ENCODE data around the gene ALDH1L2. TPM values are rescaled to one million over a fixed set of nuclear protein-coding genes. Genes with fewer than 3 reads are reported as not detected.
A peak's percentile ranks its signal among the peaks of the same experiment; 100 is the strongest.

Gene ALDH1L2
- total RNA-seq, 2 donors from 2014 or later: 0.22 to 0.27 TPM

DNA sequence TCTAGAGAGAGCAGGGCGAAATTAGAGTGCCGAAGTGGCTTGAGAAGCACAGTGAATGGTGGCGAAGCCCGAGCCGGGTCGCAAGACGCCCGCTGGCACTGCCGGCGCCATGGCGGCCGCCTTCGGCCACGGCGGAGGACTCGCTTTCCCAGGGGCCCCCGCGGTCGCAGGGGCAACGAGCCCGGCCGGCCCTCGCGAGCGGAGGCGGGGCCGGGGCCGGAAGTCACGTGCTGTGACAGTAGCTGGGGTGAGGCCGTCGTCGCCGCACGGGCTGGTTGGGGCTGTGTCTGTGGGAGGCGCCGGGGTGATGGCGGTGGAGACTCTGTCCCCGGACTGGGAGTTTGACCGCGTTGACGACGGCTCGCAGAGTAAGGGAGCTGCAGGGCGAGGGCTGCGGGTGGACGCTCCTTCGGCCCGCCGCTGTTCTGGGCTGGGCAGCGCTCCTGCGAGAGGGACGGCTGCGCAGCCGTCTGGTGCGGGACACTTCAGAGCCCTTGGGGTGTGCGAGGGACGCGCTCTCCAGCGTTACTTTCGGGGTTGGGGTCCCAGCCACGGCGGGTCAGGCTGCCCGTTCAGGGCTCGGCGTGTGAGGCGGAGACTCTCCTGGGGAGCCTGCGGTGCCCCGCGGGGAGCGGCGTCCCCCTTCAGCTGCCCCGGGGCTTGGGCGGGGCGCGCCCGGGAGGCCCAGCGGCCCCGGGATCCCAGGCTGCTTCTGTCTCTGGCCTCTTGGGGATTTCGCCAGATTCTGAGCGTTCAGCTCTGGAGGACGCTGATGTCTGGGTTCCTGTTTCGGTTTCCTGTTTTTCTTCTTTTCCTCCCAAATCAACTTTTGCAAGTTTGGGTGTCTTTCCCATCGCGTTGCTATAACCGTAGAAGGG, 23.5 kb upstream of the ALDH1L2 start, which contains the start of gene WASHC4:
TSS of gene WASHC4 (plus strand) at position 238 of the 878 bp plus-strand sequence. CDS start at position 308, 70 bp downstream.
- WGBS, 2 experiments (ENCODE audit: insufficient coverage in 1 of 2, insufficient read length in 1 of 2): 0 to 2% methylated on average over 24 to 85 of the region's 85 CpGs
- peak within 1 kb of the TSS; percentile 97 for H3K27ac Mint-ChIP-seq
- Histone ChIP-seq H3K9ac (ENCODE audit: extremely low read depth, low read length, poor library complexity, severe bottlenecking) (peak within 1 kb of the TSS; percentile 50), H3K27me3 (ENCODE audit: control insufficient read depth, insufficient read depth, low read length, poor library complexity, severe bottlenecking) (peaks cover 41% of the 10 kb centered on the region), H3K4me1 (ENCODE audit: control insufficient read depth, insufficient read depth, low read length) (peaks cover 4% of the 10 kb centered on the region), H3K4me3 (ENCODE audit: low read length) (peak within 1 kb of the TSS; percentile 92), H3K36me3 (ENCODE audit: control insufficient read depth, insufficient read depth, low read length) (peaks cover 12% of the 10 kb centered on the region), H3K9me3 (ENCODE audit: control insufficient read depth, low read length) (peaks cover 6% of the 10 kb centered on the region), H3K27ac (ENCODE audit: low read depth, low read length) (peak within 1 kb of the TSS; percentile 91)
- peaks cover 22% of the 10 kb centered on the region for H3K4me1 Mint-ChIP-seq
- peak; percentile 35 for TF ChIP-seq CTCF (conservative IDR thresholded peaks at IDR 0.05)
- DNase-seq: peak; percentile 99
- peaks cover 20% of the 10 kb centered on the region for H3K27me3 Mint-ChIP-seq (ENCODE audit: insufficient read depth)
- H3K4me3 Mint-ChIP-seq: peak within 1 kb of the TSS; percentile 89
- peaks cover 12% of the 10 kb centered on the region for H3K36me3 Mint-ChIP-seq (ENCODE audit: low read depth)
- no peaks in the 10 kb centered on the region for H3K9me3 Mint-ChIP-seq

DNA sequence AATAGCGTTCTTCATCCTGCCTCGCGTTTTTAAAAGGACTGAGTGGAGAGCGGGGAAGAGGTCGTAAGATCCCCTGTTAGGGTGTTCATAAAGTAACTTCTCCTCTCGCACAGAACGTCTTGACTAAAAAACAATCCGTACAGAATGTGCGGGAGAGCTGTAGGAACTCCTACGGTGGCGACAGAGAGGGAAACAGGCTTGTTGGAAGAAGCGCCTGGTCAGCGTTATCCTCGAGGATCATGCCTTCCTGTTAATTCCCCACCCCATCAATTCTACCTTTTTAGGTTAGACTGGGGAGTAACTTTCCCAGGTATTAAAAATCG, 22.9 kb upstream of the ALDH1L2 start:
- peak overlapping the region; percentile 89 for H3K4me3 Mint-ChIP-seq
- no peak overlapping the region for H3K27ac ChIP-seq (ENCODE audit: low read depth, low read length)

GRCh38 chr12:105106621-105107020, 22.4 kb upstream of the ALDH1L2 start:
- Mint-ChIP-seq H3K27ac (no peak overlapping the region), H3K9me3 (no peaks in the 10 kb centered on the region), H3K36me3 (ENCODE audit: low read depth) (peaks cover 3% of the 10 kb centered on the region), H3K4me1 (peaks cover 22% of the 10 kb centered on the region), H3K4me3 (peak overlapping the region; percentile 89), H3K27me3 (ENCODE audit: insufficient read depth) (peaks cover 31% of the 10 kb centered on the region)
- Histone ChIP-seq H3K9ac (ENCODE audit: extremely low read depth, low read length, poor library complexity, severe bottlenecking) (no peak overlapping the region), H3K27ac (ENCODE audit: low read depth, low read length) (no peak overlapping the region), H3K4me3 (ENCODE audit: low read length) (peak overlapping the region; percentile 92), H3K36me3 (ENCODE audit: control insufficient read depth, insufficient read depth, low read length) (peaks cover 1% of the 10 kb centered on the region), H3K27me3 (ENCODE audit: control insufficient read depth, insufficient read depth, low read length, poor library complexity, severe bottlenecking) (peaks cover 52% of the 10 kb centered on the region), H3K9me3 (ENCODE audit: control insufficient read depth, low read length) (peaks cover 6% of the 10 kb centered on the region), H3K4me1 (ENCODE audit: control insufficient read depth, insufficient read depth, low read length) (peaks cover 4% of the 10 kb centered on the region)
- 74 to 93% methylated on average over 2 to 7 of the region's 7 CpGs for WGBS, 2 experiments (ENCODE audit: insufficient coverage in 1 of 2, insufficient read length in 1 of 2)
- DNase-seq: no peak
- no peak for TF ChIP-seq CTCF (conservative IDR thresholded peaks at IDR 0.05)

More for the DNA sequence above, 22.9 kb upstream of the ALDH1L2 start:
- peaks cover 47% of the 10 kb centered on the region for H3K27me3 ChIP-seq (ENCODE audit: control insufficient read depth, insufficient read depth, low read length, poor library complexity, severe bottlenecking)
- WGBS, 2 experiments (ENCODE audit: insufficient coverage in 1 of 2, insufficient read length in 1 of 2): 7 to 18% methylated on average over 6 to 15 of the region's 15 CpGs
- peak overlapping the region; percentile 97 for H3K27ac Mint-ChIP-seq
- peaks cover 26% of the 10 kb centered on the region for H3K27me3 Mint-ChIP-seq (ENCODE audit: insufficient read depth)
- peak overlapping the region; percentile 50 for H3K9ac ChIP-seq (ENCODE audit: extremely low read depth, low read length, poor library complexity, severe bottlenecking)
- H3K36me3 Mint-ChIP-seq (ENCODE audit: low read depth): peaks cover 7% of the 10 kb centered on the region
- H3K9me3 Mint-ChIP-seq: no peaks in the 10 kb centered on the region
- TF ChIP-seq CTCF (conservative IDR thresholded peaks at IDR 0.05): no peak
- H3K36me3 ChIP-seq (ENCODE audit: control insufficient read depth, insufficient read depth, low read length): peaks cover 6% of the 10 kb centered on the region
- peaks cover 4% of the 10 kb centered on the region for H3K4me1 ChIP-seq (ENCODE audit: control insufficient read depth, insufficient read depth, low read length)
- peaks cover 22% of the 10 kb centered on the region for H3K4me1 Mint-ChIP-seq
- peak overlapping the region; percentile 92 for H3K4me3 ChIP-seq (ENCODE audit: low read length)
- peaks cover 6% of the 10 kb centered on the region for H3K9me3 ChIP-seq (ENCODE audit: control insufficient read depth, low read length)
- no peak for DNase-seq
